ENCODE measurements around the gene ADGRG7. TPM values are rescaled to one million over a fixed set of nuclear protein-coding genes. Genes with fewer than 3 reads are reported as not detected.

Gene ADGRG7
- total RNA-seq, 1 donor from 2014 or later, result not detected

- Mint-ChIP-seq H3K9me3 (ENCODE audit: unreplicated experiment) (no peaks in the 10 kb centered on the region), H3K4me1 (ENCODE audit: unreplicated experiment) (peaks cover 5% of the 10 kb centered on the region), H3K36me3 (ENCODE audit: unreplicated experiment) (no peaks in the 10 kb centered on the region), H3K27ac (ENCODE audit: unreplicated experiment) (no peak overlapping the region), H3K27me3 (ENCODE audit: unreplicated experiment) (peaks cover 42% of the 10 kb centered on the region), H3K4me3 (ENCODE audit: unreplicated experiment) (no peak overlapping the region)
- no peak for TF ChIP-seq CTCF (IDR thresholded peaks at IDR 0.05)
- no peak for DNase-seq (ENCODE audit: extremely low spot score, unreplicated experiment)
Observed at GRCh38 chr3:100641471-100642032, 32.2 kb downstream of the ADGRG7 start.

GRCh38 chr3:100645913-100646312, 36.5 kb downstream of the ADGRG7 start:
- Mint-ChIP-seq H3K4me1 (ENCODE audit: unreplicated experiment) (peaks cover 18% of the 10 kb centered on the region), H3K4me3 (ENCODE audit: unreplicated experiment) (no peak overlapping the region), H3K27me3 (ENCODE audit: unreplicated experiment) (peaks cover 25% of the 10 kb centered on the region), H3K27ac (ENCODE audit: unreplicated experiment) (no peak overlapping the region), H3K9me3 (ENCODE audit: unreplicated experiment) (no peaks in the 10 kb centered on the region), H3K36me3 (ENCODE audit: unreplicated experiment) (no peaks in the 10 kb centered on the region)
- DNase-seq (ENCODE audit: extremely low spot score, unreplicated experiment), result no peak
- TF ChIP-seq CTCF (IDR thresholded peaks at IDR 0.05), result no peak

- H3K27me3 Mint-ChIP-seq (ENCODE audit: unreplicated experiment), result peaks cover 18% of the 10 kb centered on the region
- H3K9me3 Mint-ChIP-seq (ENCODE audit: unreplicated experiment), result no peaks in the 10 kb centered on the region
- DNase-seq (ENCODE audit: extremely low spot score, unreplicated experiment), result no peak
- no peaks in the 10 kb centered on the region for H3K36me3 Mint-ChIP-seq (ENCODE audit: unreplicated experiment)
- H3K27ac Mint-ChIP-seq (ENCODE audit: unreplicated experiment), result no peak overlapping the region
- H3K4me3 Mint-ChIP-seq (ENCODE audit: unreplicated experiment), result no peak overlapping the region
- TF ChIP-seq CTCF (IDR thresholded peaks at IDR 0.05), result no peak
- H3K4me1 Mint-ChIP-seq (ENCODE audit: unreplicated experiment), result peaks cover 21% of the 10 kb centered on the region
Observed at GRCh38 chr3:100647171-100647570, 37.8 kb downstream of the ADGRG7 start.

GRCh38 chr3:100647657-100648056, 38.3 kb downstream of the ADGRG7 start:
- no peak overlapping the region for H3K4me3 Mint-ChIP-seq (ENCODE audit: unreplicated experiment)

More at GRCh38 chr3:100647657-100648056, 38.3 kb downstream of the ADGRG7 start:
- Mint-ChIP-seq H3K27ac (ENCODE audit: unreplicated experiment) (no peak overlapping the region), H3K36me3 (ENCODE audit: unreplicated experiment) (no peaks in the 10 kb centered on the region), H3K9me3 (ENCODE audit: unreplicated experiment) (no peaks in the 10 kb centered on the region), H3K27me3 (ENCODE audit: unreplicated experiment) (peaks cover 14% of the 10 kb centered on the region), H3K4me1 (ENCODE audit: unreplicated experiment) (peaks cover 19% of the 10 kb centered on the region)
- no peak for DNase-seq (ENCODE audit: extremely low spot score, unreplicated experiment)
- no peak for TF ChIP-seq CTCF (IDR thresholded peaks at IDR 0.05)

All from osteocyte (in vitro differentiated cells).